SK-N-SH (cell line): ENCODE data around the gene PCK1. TPM values are rescaled to one million over a fixed set of nuclear protein-coding genes. Genes with fewer than 3 reads are reported as not detected.

Experiments used
- CTCF ChIA-PET: fragments of 300-600, 350-600 bp; formaldehyde crosslinking; extraction: SDS; loops from one replicate; lab custom pipeline; 2021; lab: Yijun Ruan, JAX
- POLR2A ChIA-PET: fragments of 350-600 bp; sonication (Branson Sonifier 250); formaldehyde crosslinking; extraction: SDS; loops from one replicate; lab custom pipeline; 2020; ENCODE audit warnings: antibody characterized with exemption, inconsistent platforms; lab: Yijun Ruan, JAX
- DNase-seq: peaks from one replicate; pipeline ENCODE4 v3.0.0; 2012
- H2AFZ ChIP-seq: fragments of 200-600 bp; sonication (generic); 2 replicates; pipeline ENCODE4 v1.8.1; 2016; ENCODE audit warnings: antibody characterized with exemption, mild to moderate bottlenecking, low read depth
- H3F3A ChIP-seq: fragments of 200-600 bp; sonication (generic); replicated peaks from 2 replicates; pipeline ENCODE3; 2016; ENCODE audit warnings: antibody characterized with exemption, mild to moderate bottlenecking; ENCODE audit not compliant: insufficient read depth
- H3K27ac ChIP-seq, 2 experiments: fragments of 200-500 bp in 1 of 2; fragments of 200-600 bp in 1 of 2; sonication (Bioruptor generic) in 1 of 2; sonication (generic), shearing (Covaris generic) in 1 of 2; 2 replicates each; pipeline versions ENCODE4 v1.5.1 to v1.6.1; 2014 to 2016; ENCODE audit warnings: low read depth in 2 of 2, inconsistent platforms in 1 of 2, low read length in 1 of 2, mild to moderate bottlenecking in 1 of 2, mixed read lengths in 1 of 2
- H3K27me3 ChIP-seq: fragments of 200-600 bp; sonication (generic), shearing (Covaris generic); 2 replicates; pipeline ENCODE4 v1.6.1; 2016; ENCODE audit warnings: mixed run types; ENCODE audit not compliant: insufficient read depth
- H3K36me3 ChIP-seq, 2 experiments: fragments of 200-500 bp in 1 of 2; fragments of 200-600 bp in 1 of 2; sonication (Bioruptor generic) in 1 of 2; sonication (generic) in 1 of 2; replicated peaks in 1 of 2; 2 replicates each; pipeline versions ENCODE3 to v1.5.1; 2014 to 2016; ENCODE audit warnings: low read length in 1 of 2, mild to moderate bottlenecking in 1 of 2; ENCODE audit not compliant: insufficient read depth in 2 of 2, control insufficient read depth in 1 of 2
- H3K4me1 ChIP-seq, 2 experiments: fragments of 200-500 bp in 1 of 2; fragments of 200-600 bp in 1 of 2; sonication (Bioruptor generic) in 1 of 2; sonication (generic), shearing (Covaris generic) in 1 of 2; 2 replicates each; pipeline versions ENCODE4 v1.5.1 to v1.6.1; 2014 to 2016; ENCODE audit warnings: low read depth in 1 of 2, low read length in 1 of 2, mixed run types in 1 of 2; ENCODE audit not compliant: insufficient read depth in 2 of 2, control insufficient read depth in 1 of 2
- H3K4me2 ChIP-seq: fragments of 200-600 bp; sonication (generic), shearing (Covaris generic); 2 replicates; pipeline ENCODE4 v1.6.1; 2017; ENCODE audit warnings: mixed run types
- H3K4me3 ChIP-seq, 2 experiments: fragments of 200-500 bp in 1 of 2; fragments of 200-600 bp in 1 of 2; sonication (Bioruptor generic) in 1 of 2; sonication (generic), shearing (Covaris generic) in 1 of 2; 2 replicates each; pipeline versions ENCODE4 v1.5.1 to v1.8.1; 2014 to 2016; ENCODE audit warnings: low read depth in 2 of 2, inconsistent platforms in 1 of 2, low read length in 1 of 2, mild to moderate bottlenecking in 1 of 2, mixed read lengths in 1 of 2, moderate library complexity in 1 of 2
- H3K79me2 ChIP-seq: fragments of 200-600 bp; sonication (generic); 2 replicates; pipeline ENCODE4 v1.8.1; 2017; ENCODE audit warnings: mild to moderate bottlenecking; ENCODE audit not compliant: insufficient read depth
- H3K9ac ChIP-seq: fragments of 200-600 bp; sonication (generic); 2 replicates; pipeline ENCODE4 v1.6.1; 2017; ENCODE audit warnings: mixed run types
- H3K9me2 ChIP-seq: fragments of 200-600 bp; sonication (generic); 2 replicates; pipeline ENCODE4 v1.6.1; 2017; ENCODE audit warnings: mixed run types
- H3K9me3 ChIP-seq: fragments of 200-600 bp; sonication (generic); 2 replicates; pipeline ENCODE4 v1.6.1; 2017; ENCODE audit warnings: mixed run types, mild to moderate bottlenecking, moderate library complexity
- H4K20me1 ChIP-seq: fragments of 200-600 bp; sonication (generic); 2 replicates; pipeline ENCODE4 v1.6.1; 2017; ENCODE audit warnings: mild to moderate bottlenecking, mixed run types; ENCODE audit not compliant: insufficient read depth
- EZH2phosphoT487 ChIP-seq: fragments of 200-600 bp; sonication (generic); IDR thresholded peaks from 2 replicates; pipeline ENCODE4 v1.6.1; 2017; ENCODE audit warnings: low read depth, mixed run types, mild to moderate bottlenecking, antibody characterized with exemption, moderate library complexity, borderline replicate concordance
- FOXJ3 ChIP-seq: sonication (generic); formaldehyde crosslinking; IDR thresholded peaks from 2 replicates; pipeline ENCODE4 v1.5.1; 2020; ENCODE audit warnings: mild to moderate bottlenecking, missing genetic modification reagents
- FOXM1 ChIP-seq: IDR thresholded peaks from 2 replicates; pipeline ENCODE4 v1.4.0; 2012; ENCODE audit warnings: low read depth, mild to moderate bottlenecking
- GATA2 ChIP-seq: sonication (generic); formaldehyde crosslinking; IDR thresholded peaks from 2 replicates; pipeline ENCODE4 v1.5.0; 2020; ENCODE audit warnings: mild to moderate bottlenecking, missing genetic modification reagents
- MEF2A ChIP-seq: IDR thresholded peaks from 2 replicates; pipeline ENCODE4 v1.4.0; 2012; ENCODE audit warnings: low read depth, borderline replicate concordance
- PBX3 ChIP-seq: IDR thresholded peaks from 2 replicates; pipeline ENCODE4; 2012
- RCOR1 ChIP-seq: fragments of 150-350 bp; IDR thresholded peaks from 2 replicates; pipeline ENCODE4 v1.6.1; 2017; ENCODE audit warnings: antibody characterized with exemption, low read length
- REST ChIP-seq: IDR thresholded peaks from 2 replicates; pipeline ENCODE4 v1.6.1; 2012; ENCODE audit warnings: mild to moderate bottlenecking, low read depth, low read length, moderate library complexity
- RFX5 ChIP-seq: IDR thresholded peaks from 2 replicates; pipeline ENCODE4 v1.6.1; 2012; ENCODE audit warnings: mild to moderate bottlenecking, improper control_type of control experiment, low read length
- RXRA ChIP-seq: IDR thresholded peaks from 2 replicates; pipeline ENCODE4 v1.4.0; 2012; ENCODE audit warnings: low read depth, mild to moderate bottlenecking, borderline replicate concordance
- SIN3A ChIP-seq: IDR thresholded peaks from 2 replicates; pipeline ENCODE4 v1.6.1; 2012; ENCODE audit warnings: low read depth, mild to moderate bottlenecking, low read length, moderate library complexity, borderline replicate concordance
- WGBS: methylation state at CpG from one replicate; pipeline ENCODE4 v1.1.6; 2017; ENCODE audit warnings: low lambda C conversion rate; 5-methylcytosine and 5-hydroxymethylcytosine counted together
- polyA plus RNA-seq, 3 experiments: library from polyadenylated mRNA; depleted of rRNA; stranded (reverse); fragments of >200 nt; gene quantifications; 2 replicates each; pipeline ENCODE4 v1.2.3, GENCODE V29; 2012
- TF ChIP-seq, protein P1 (sequence below): fragments of 150-350 bp; IDR thresholded peaks from 2 replicates; pipeline ENCODE4 v1.6.1; 2016; ENCODE audit warnings: mild to moderate bottlenecking, low read depth, low read length

The PCK1 gene
- polyA plus RNA-seq, 1 of the 3 experiments (the other 2 are of a cell fraction): not detected

DNA sequence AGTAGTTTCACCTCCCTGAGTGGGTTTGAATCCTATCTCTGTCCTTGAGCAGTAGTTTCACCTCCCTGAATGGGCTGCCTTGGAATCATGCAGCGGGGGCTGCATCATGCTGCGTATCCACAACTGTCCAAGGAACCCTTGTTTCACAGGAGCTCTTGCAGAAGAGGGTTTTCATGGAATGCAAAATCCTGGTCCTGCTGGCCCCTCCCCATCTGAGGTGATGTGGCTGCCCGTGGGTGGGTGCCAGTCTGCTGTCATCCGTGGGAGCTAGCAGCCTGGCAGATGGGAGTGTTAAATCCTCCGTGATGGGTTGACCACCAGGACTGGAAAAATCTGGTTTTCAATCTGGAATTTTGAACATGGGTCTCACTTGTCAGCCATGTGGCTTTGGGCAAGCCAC, 37.6 kb downstream of the PCK1 start:
- Histone ChIP-seq H3K9me2 (no peaks in the 10 kb centered on the region), H3K79me2 (no peaks in the 10 kb centered on the region), H2AFZ (no peak overlapping the region), H3K27ac (no peak overlapping the region), H3K4me3 (no peak overlapping the region), H3K36me3 (no peaks in the 10 kb centered on the region), H3K9ac (no peak overlapping the region), H4K20me1 (no peaks in the 10 kb centered on the region), H3F3A (peaks cover 4% of the 10 kb centered on the region), H3K4me2 (no peak overlapping the region), H3K27me3 (no peaks in the 10 kb centered on the region; the same call in 1 of the 2 replicates), H3K9me3 (no peaks in the 10 kb centered on the region), H3K4me1 (peaks cover 0 to 9% of the 10 kb centered on the region in 2 experiments; a peak in 1 of 4 replicates)
- WGBS: 58% methylated on average over 3 of the region's 5 CpGs
- no peak for DNase-seq
- POLR2A ChIA-PET: no interaction called here
- TF ChIP-seq PBX3 (no peak), RFX5 (no peak), MEF2A (no peak), FOXJ3 (CRISPR knock-in tag) (no peak), REST (no peak), SIN3A (no peak), EZH2phosphoT487 (no peak), RXRA (no peak), FOXM1 (no peak), GATA2 (CRISPR knock-in tag) (no peak), RCOR1 (no peak)
- TF ChIP-seq, protein P1, sequence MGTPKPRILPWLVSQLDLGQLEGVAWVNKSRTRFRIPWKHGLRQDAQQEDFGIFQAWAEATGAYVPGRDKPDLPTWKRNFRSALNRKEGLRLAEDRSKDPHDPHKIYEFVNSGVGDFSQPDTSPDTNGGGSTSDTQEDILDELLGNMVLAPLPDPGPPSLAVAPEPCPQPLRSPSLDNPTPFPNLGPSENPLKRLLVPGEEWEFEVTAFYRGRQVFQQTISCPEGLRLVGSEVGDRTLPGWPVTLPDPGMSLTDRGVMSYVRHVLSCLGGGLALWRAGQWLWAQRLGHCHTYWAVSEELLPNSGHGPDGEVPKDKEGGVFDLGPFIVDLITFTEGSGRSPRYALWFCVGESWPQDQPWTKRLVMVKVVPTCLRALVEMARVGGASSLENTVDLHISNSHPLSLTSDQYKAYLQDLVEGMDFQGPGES: no peak
- CTCF ChIA-PET: interaction anchor here (0.8 to 21.1 kb wide), 15 partner anchors 8 to 1241 kb away, joined by 3 to 403 read pairs (median 20); partner anchors contain the start of gene ZBP1
